Upper lobe of left lung (tissue), 6 donors: Measurements from ENCODE around the gene MSL1. TPM values are rescaled to one million over a fixed set of nuclear protein-coding genes. Genes with fewer than 3 reads are reported as not detected.

Source experiments
- ATAC-seq, 2 donors: fragments of 200-7000 bp; cut with Tn5 transposase; one replicate each; pipeline ENCODE4 v1.9.1; 2022; ENCODE audit warnings: mild to moderate bottlenecking in 2 of 2, moderate library complexity in 2 of 2; ENCODE audit not compliant: low FRiP score in 2 of 2
- DNase-seq, 2 donors: peaks; one replicate each; pipeline ENCODE4 v3.0.0-alpha.2; 2019 to 2020
- H3K27ac ChIP-seq, 4 donors: fragments of 200-600 bp; sonication (generic); one replicate each; pipeline ENCODE4 v1.5.1; 2016 to 2019
- H3K27me3 ChIP-seq, 4 donors: fragments of 200-600 bp; sonication (generic); one replicate each; pipeline ENCODE4 v1.5.1; 2017 to 2019
- H3K36me3 ChIP-seq, 4 donors: fragments of 200-600 bp; sonication (generic); one replicate each; pipeline ENCODE4 v1.5.1; 2016 to 2019
- H3K4me1 ChIP-seq, 4 donors: fragments of 200-600 bp; sonication (generic); one replicate each; pipeline ENCODE4 v1.5.1; 2018 to 2019
- H3K4me3 ChIP-seq, 4 donors: fragments of 200-600 bp; sonication (generic); one replicate each; pipeline ENCODE4 v1.5.1; 2017 to 2019; ENCODE audit warnings: mild to moderate bottlenecking in 2 of 4, moderate library complexity in 1 of 4
- H3K9me3 ChIP-seq, 4 donors: fragments of 200-600 bp; sonication (generic); one replicate each; pipeline ENCODE4 v1.5.1; 2018 to 2019
- EP300 ChIP-seq, 4 donors: sonication (generic); formaldehyde crosslinking; IDR thresholded peaks; one replicate each; pipeline ENCODE4 v1.5.1; 2017; ENCODE audit warnings: antibody characterized with exemption in 4 of 4, control low read depth in 2 of 4
- POLR2A ChIP-seq, 4 donors: fragments of 450-650 bp; IDR thresholded peaks; one replicate each; pipeline ENCODE4 v1.5.1; 2016 to 2017; ENCODE audit warnings: antibody characterized with exemption in 4 of 4, mild to moderate bottlenecking in 2 of 4
- POLR2AphosphoS5 ChIP-seq, 2 donors: sonication (generic); formaldehyde crosslinking; IDR thresholded peaks; one replicate each; pipeline ENCODE4 v1.5.1; 2017; ENCODE audit warnings: antibody characterized with exemption in 2 of 2
- WGBS, 2 donors: methylation state at CpG; one replicate each; pipeline ENCODE4 v1.1.5; 2017 to 2018; 5-methylcytosine and 5-hydroxymethylcytosine counted together
- total RNA-seq, 6 donors: library from RNA; depleted of rRNA in 4 of 6; stranded (reverse); fragments of >200 nt in 4 of 6; gene quantifications; one replicate each; pipeline versions ENCODE4 v1.1.0 to v1.2.1, GENCODE V29; 2016 to 2021
- TF ChIP-seq, protein P1 (sequence below), 6 experiments: fragments of 450-650 bp in 4 of 6; fragments of 200-600 bp in 2 of 6; sonication (generic) in 2 of 6; IDR thresholded peaks; one replicate each; pipeline ENCODE4 v1.5.1; 2016 to 2019; ENCODE audit warnings: antibody characterized with exemption in 6 of 6
- donor health status: DM: no; HTN: no; CAD: no; lungs with moderate emphysema.
- donor health status: DM: no; HTN: yes; CAD: no; lungs with severe emphysema.

Gene MSL1
- total RNA-seq, 6 donors from 2014 or later = 57.6 to 240 (median 97.0) TPM

DNA sequence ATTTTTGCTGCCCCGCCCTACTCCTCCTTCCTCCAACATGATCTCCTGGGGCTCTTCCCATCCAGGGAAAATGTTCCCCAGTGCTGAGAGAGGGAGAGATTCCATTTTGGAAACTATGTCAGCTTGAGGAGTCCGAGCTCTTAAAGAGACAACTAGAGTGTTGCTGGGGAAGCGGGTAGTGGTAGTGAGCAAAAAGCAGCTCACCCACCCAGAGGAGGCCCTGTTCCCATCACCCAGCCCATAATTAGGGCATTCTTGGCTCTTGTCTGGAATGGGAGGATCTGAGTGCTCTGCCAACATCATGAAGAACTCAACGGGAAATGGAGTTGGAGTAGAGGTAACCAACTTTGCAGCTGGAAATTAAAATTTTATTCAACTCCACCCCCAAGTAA lies 9.1 kb upstream of the MSL1 start:
- Histone ChIP-seq H3K27me3 (no peaks in the 10 kb centered on the region), H3K9me3 (no peaks in the 10 kb centered on the region), H3K4me3 (no peak overlapping the region), H3K4me1 (peaks cover 59 to 67% (median 60%) of the 10 kb centered on the region in 4 donors), H3K27ac (peak overlapping the region; percentile 91 to 97 (median 93)), H3K36me3 (no peaks in the 10 kb centered on the region)
- ATAC-seq (peak in 1 of 2 donors; percentile 7), DNase-seq (no peak)
- WGBS, 2 donors = 55 to 57% methylated on average over 4 of the region's 4 CpGs
- no peak for TF ChIP-seq POLR2A (IDR thresholded peaks at IDR 0.05)
- TF ChIP-seq, protein P1, sequence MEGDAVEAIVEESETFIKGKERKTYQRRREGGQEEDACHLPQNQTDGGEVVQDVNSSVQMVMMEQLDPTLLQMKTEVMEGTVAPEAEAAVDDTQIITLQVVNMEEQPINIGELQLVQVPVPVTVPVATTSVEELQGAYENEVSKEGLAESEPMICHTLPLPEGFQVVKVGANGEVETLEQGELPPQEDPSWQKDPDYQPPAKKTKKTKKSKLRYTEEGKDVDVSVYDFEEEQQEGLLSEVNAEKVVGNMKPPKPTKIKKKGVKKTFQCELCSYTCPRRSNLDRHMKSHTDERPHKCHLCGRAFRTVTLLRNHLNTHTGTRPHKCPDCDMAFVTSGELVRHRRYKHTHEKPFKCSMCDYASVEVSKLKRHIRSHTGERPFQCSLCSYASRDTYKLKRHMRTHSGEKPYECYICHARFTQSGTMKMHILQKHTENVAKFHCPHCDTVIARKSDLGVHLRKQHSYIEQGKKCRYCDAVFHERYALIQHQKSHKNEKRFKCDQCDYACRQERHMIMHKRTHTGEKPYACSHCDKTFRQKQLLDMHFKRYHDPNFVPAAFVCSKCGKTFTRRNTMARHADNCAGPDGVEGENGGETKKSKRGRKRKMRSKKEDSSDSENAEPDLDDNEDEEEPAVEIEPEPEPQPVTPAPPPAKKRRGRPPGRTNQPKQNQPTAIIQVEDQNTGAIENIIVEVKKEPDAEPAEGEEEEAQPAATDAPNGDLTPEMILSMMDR (IDR thresholded peaks at IDR 0.05) = no peak
- TF ChIP-seq POLR2AphosphoS5 (IDR thresholded peaks at IDR 0.05) = no peak
- TF ChIP-seq EP300 (IDR thresholded peaks at IDR 0.05) = no peak

DNA sequence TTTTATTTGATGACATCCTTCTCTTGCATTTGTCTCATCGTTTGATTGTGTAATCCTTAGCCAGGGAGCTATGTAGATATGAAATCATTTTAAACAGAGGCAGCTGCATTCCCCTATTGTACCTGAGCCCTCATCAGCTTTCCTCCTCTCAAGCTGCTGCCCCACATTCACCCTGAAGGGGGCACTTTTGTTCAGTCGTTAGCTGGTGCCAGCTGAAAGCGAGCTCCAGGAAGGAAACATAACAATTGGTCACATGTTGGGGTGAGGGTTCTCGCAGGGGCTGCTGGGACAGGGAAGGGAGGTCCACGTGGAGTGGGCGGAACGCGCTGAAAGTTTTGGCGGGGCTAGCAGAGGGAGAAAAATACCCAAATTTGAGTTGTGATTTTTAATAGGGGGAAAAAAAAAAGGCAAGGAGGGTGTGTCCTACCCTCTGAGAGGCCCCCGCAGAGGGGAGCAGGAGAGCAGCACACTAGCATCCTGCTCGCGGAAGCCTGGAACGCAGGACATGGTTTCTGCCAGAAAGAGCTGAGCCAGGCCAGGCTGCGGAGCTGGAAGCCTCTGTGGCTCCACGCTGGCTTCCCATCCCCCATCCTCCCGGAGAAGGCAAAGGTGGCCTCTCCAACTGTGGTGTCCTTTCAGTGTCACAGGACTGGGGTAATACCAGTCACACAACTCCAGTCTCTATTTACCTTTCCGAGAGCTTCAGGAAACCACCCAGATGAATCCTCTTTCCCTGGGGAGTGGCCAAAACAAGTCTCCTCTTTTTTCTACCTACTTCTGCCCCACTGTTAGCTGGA lies 8.5 kb upstream of the MSL1 start:
- Histone ChIP-seq H3K27ac (peak overlapping the region; percentile 91 to 97 (median 93)), H3K36me3 (no peaks in the 10 kb centered on the region), H3K4me1 (peaks cover 54 to 61% (median 54%) of the 10 kb centered on the region in 4 donors), H3K27me3 (no peaks in the 10 kb centered on the region), H3K4me3 (peak overlapping the region; percentile 36 to 53 (median 48)), H3K9me3 (no peaks in the 10 kb centered on the region)
- WGBS, 2 donors = 1% methylated on average over 17 of the region's 17 CpGs
- TF ChIP-seq POLR2AphosphoS5 (IDR thresholded peaks at IDR 0.05) (peak; percentile 81 to 91), EP300 (IDR thresholded peaks at IDR 0.05) (peak in 1 of 4 donors; percentile 32), POLR2A (IDR thresholded peaks at IDR 0.05) (no peak)
- TF ChIP-seq, protein P1 (IDR thresholded peaks at IDR 0.05) = peak; percentile 85 to 98 (median 94)
- DNase-seq (peak; percentile 62 to 94), ATAC-seq (peak; percentile 88 to 92)

DNA sequence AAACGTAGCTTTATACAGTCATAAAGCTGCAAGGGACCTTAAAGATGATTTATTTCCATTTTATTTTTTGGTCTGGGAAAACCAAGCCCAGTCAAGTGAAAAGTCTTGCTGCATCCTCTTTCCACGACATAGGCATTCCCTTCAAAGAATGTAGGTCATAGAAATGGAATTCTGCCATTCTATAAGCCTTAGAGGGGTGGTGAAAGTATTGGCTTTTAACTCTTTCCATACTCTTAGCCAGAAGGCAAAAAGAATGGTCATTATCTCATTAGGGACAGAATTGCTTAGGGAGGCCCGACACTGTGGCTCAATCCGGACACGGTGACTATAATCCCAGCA lies 7.9 kb upstream of the MSL1 start:
- WGBS, 2 donors = 43 to 60% methylated on average over 5 of the region's 5 CpGs
- no peaks in the 10 kb centered on the region for H3K9me3 ChIP-seq
- peaks cover 48 to 55% (median 49%) of the 10 kb centered on the region in 4 donors for H3K4me1 ChIP-seq
- no peaks in the 10 kb centered on the region for H3K27me3 ChIP-seq
- no peaks in the 10 kb centered on the region for H3K36me3 ChIP-seq
- ATAC-seq (no peak), DNase-seq (no peak)
- peak overlapping the region; percentile 66 to 97 (median 91) for H3K27ac ChIP-seq
- TF ChIP-seq POLR2AphosphoS5 (IDR thresholded peaks at IDR 0.05) (no peak), EP300 (IDR thresholded peaks at IDR 0.05) (no peak)
- TF ChIP-seq, protein P1 (IDR thresholded peaks at IDR 0.05) = no peak
- peak overlapping the region in 1 of 4 donors; percentile 53 for H3K4me3 ChIP-seq

DNA sequence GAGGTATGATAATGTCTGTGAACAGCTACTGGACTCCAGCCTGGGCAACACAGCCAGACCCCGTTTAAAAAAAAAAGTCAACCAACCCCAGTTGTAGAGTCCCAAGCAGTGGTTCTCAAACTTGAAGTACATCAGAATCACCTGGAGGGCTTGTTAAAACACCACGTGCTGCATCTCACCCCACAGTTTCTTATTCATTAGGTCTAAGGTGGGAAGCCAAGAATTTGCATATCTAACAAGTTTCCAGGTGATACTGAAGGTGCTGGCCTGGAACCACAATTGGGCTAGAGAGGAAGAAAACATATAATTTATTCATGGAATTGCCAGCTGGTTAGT lies 6.7 kb upstream of the MSL1 start:
- Histone ChIP-seq H3K27me3 (no peaks in the 10 kb centered on the region), H3K4me3 (no peak overlapping the region), H3K9me3 (no peaks in the 10 kb centered on the region), H3K27ac (no peak overlapping the region), H3K4me1 (peaks cover 36 to 44% (median 38%) of the 10 kb centered on the region in 4 donors), H3K36me3 (no peaks in the 10 kb centered on the region)
- DNase-seq = no peak
- no peak for ATAC-seq
- WGBS, 2 donors = 45 to 50% methylated on average over 1 to 2 of the region's 2 CpGs
- TF ChIP-seq POLR2AphosphoS5 (IDR thresholded peaks at IDR 0.05) (no peak), EP300 (IDR thresholded peaks at IDR 0.05) (no peak), POLR2A (IDR thresholded peaks at IDR 0.05) (no peak)
- TF ChIP-seq, protein P1 (IDR thresholded peaks at IDR 0.05) = no peak
